SW 1271 (cell line): ENCODE data around the gene CGB2.
"Not testable (repeated sequence)": the region's sequence is repeated elsewhere in the genome, so short reads cannot be mapped to it uniquely, and the experiment has no call there.

Experiments
- DNase-seq, 2 experiments: peaks; one replicate each; lab custom pipeline; 2025; lab: John Stamatoyannopoulos, UW

CGB2 gene

GRCh38 chr19:49038111-49038510, 6.4 kb downstream of the CGB2 start:
- not testable (repeated sequence) for DNase-seq

GRCh38 chr19:49038557-49039276, 7.0 kb downstream of the CGB2 start:
- peak in 1 of 2 experiments; percentile 64 for DNase-seq

GRCh38 chr19:49039736-49040135, 8.0 kb downstream of the CGB2 start:
- not testable (repeated sequence) for DNase-seq

GRCh38 chr19:49042177-49042576, 10.5 kb downstream of the CGB2 start:
- DNase-seq = no peak

- not testable (repeated sequence) for DNase-seq
Measured at GRCh38 chr19:49042666-49043065, 11.0 kb downstream of the CGB2 start.

- DNase-seq = not testable (repeated sequence)
Measured at GRCh38 chr19:49043548-49043947, 11.9 kb downstream of the CGB2 start, which contains the start of gene CGB5. TSS of gene CGB5 (plus strand) at chr19:49043848. CDS start at chr19:49044210, 362 bp downstream.

GRCh38 chr19:49049011-49049410, 17.3 kb downstream of the CGB2 start, which contains the start of gene CGB8:
TSS of gene CGB8 (minus strand) at chr19:49049111. CDS start at chr19:49048739, 372 bp downstream.
- not testable (repeated sequence) for DNase-seq

- not testable (repeated sequence) for DNase-seq
Measured at GRCh38 chr19:49049834-49050233, 18.1 kb downstream of the CGB2 start.

- DNase-seq = peak in 1 of 2 experiments; percentile 13
Measured at GRCh38 chr19:49050376-49051033, 18.8 kb downstream of the CGB2 start.

- DNase-seq = peak; percentile 19 to 48
Measured at GRCh38 chr19:49056101-49056901, 24.6 kb downstream of the CGB2 start.

GRCh38 chr19:49056902-49057596, 25.4 kb downstream of the CGB2 start:
- not testable (repeated sequence) for DNase-seq

GRCh38 chr19:49057636-49058234, 26.0 kb downstream of the CGB2 start, which contains the start of gene CGB7:
TSS of gene CGB7 (minus strand) at chr19:49057749. CDS start at chr19:49055375, 2,374 bp downstream.
- peak; percentile 50 to 51 for DNase-seq

- DNase-seq = no peak
Measured at GRCh38 chr19:49058562-49058961, 26.9 kb downstream of the CGB2 start.

GRCh38 chr19:49059053-49059452, 27.4 kb downstream of the CGB2 start:
- no peak for DNase-seq

- no peak for DNase-seq
Measured at GRCh38 chr19:49061000-49061399, 29.3 kb downstream of the CGB2 start.

GRCh38 chr19:49061445-49061844, 29.8 kb downstream of the CGB2 start:
- DNase-seq = no peak

- no peak for DNase-seq
Measured at GRCh38 chr19:49064029-49064629, 32.4 kb downstream of the CGB2 start.

- peak in 1 of 2 experiments; percentile 20 for DNase-seq
Measured at GRCh38 chr19:49064768-49065611, 33.3 kb downstream of the CGB2 start, which contains the start of gene NTF4. TSS of gene NTF4 (minus strand) at chr19:49064818. CDS start at chr19:49061997, 2,821 bp downstream.

- DNase-seq = no peak
Measured at GRCh38 chr19:49065905-49066512, 34.3 kb downstream of the CGB2 start.
